Nephron progenitor cell (in vitro differentiated cells): ENCODE measurements around the gene CCDC85C.

Experiments used
- DNase-seq: peaks from one replicate; pipeline ENCODE4 v3.0.0; 2021
- H3K27ac Mint-ChIP-seq: 2 replicates; pipeline ENCODE4 v1.8.0; 2021; ENCODE audit warnings: mild to moderate bottlenecking, moderate library complexity, mixed read lengths
- H3K27me3 Mint-ChIP-seq: 2 replicates; pipeline ENCODE4 v1.8.0; 2021; ENCODE audit warnings: mild to moderate bottlenecking, low read depth, mixed read lengths; ENCODE audit not compliant: poor library complexity
- H3K36me3 Mint-ChIP-seq: 2 replicates; pipeline ENCODE4 v1.8.0; 2021; ENCODE audit warnings: low read depth, mixed read lengths
- H3K4me1 Mint-ChIP-seq: 2 replicates; pipeline ENCODE4 v1.8.0; 2021; ENCODE audit warnings: mixed read lengths
- H3K4me3 Mint-ChIP-seq: 2 replicates; pipeline ENCODE4 v1.8.0; 2021; ENCODE audit warnings: mild to moderate bottlenecking, moderate library complexity, mixed read lengths
- H3K9me3 Mint-ChIP-seq: 2 replicates; pipeline ENCODE4 v1.8.0; 2021; ENCODE audit warnings: mild to moderate bottlenecking, moderate library complexity, mixed read lengths
- CTCF ChIP-seq: fragments of 200-600 bp; sonication (generic); IDR thresholded peaks from 2 replicates; pipeline ENCODE4 v1.5.0; 2021; ENCODE audit warnings: antibody characterized with exemption

CCDC85C gene

GRCh38 chr14:99627100-99627499 is 23.1 kb upstream of the CCDC85C start:
- Mint-ChIP-seq H3K4me1 (peaks cover 27% of the 10 kb centered on the region), H3K27me3 (peaks cover 15% of the 10 kb centered on the region), H3K4me3 (no peak overlapping the region), H3K9me3 (no peaks in the 10 kb centered on the region), H3K36me3 (no peaks in the 10 kb centered on the region), H3K27ac (no peak overlapping the region)
- no peak for DNase-seq
- no peak for TF ChIP-seq CTCF

GRCh38 chr14:99626041-99626648 is 22.1 kb upstream of the CCDC85C start:
- H3K27me3 Mint-ChIP-seq = peaks cover 15% of the 10 kb centered on the region
- no peaks in the 10 kb centered on the region for H3K36me3 Mint-ChIP-seq
- DNase-seq = no peak
- H3K27ac Mint-ChIP-seq = peak overlapping the region; percentile 36
- peaks cover 31% of the 10 kb centered on the region for H3K4me1 Mint-ChIP-seq
- TF ChIP-seq CTCF = no peak
- H3K9me3 Mint-ChIP-seq = no peaks in the 10 kb centered on the region
- H3K4me3 Mint-ChIP-seq = no peak overlapping the region

GRCh38 chr14:99625476-99625875 is 21.5 kb upstream of the CCDC85C start:
- Mint-ChIP-seq H3K36me3 (no peaks in the 10 kb centered on the region), H3K4me3 (no peak overlapping the region), H3K27me3 (peaks cover 15% of the 10 kb centered on the region), H3K9me3 (no peaks in the 10 kb centered on the region), H3K4me1 (peaks cover 31% of the 10 kb centered on the region), H3K27ac (no peak overlapping the region)
- DNase-seq = no peak
- no peak for TF ChIP-seq CTCF

- Mint-ChIP-seq H3K27me3 (peaks cover 15% of the 10 kb centered on the region), H3K36me3 (no peaks in the 10 kb centered on the region), H3K4me1 (peaks cover 33% of the 10 kb centered on the region), H3K4me3 (no peak overlapping the region), H3K9me3 (no peaks in the 10 kb centered on the region), H3K27ac (no peak overlapping the region)
- DNase-seq = no peak
- TF ChIP-seq CTCF = no peak
Observed at GRCh38 chr14:99624971-99625370, 21.0 kb upstream of the CCDC85C start.

- H3K4me3 Mint-ChIP-seq = no peak overlapping the region
- H3K27ac Mint-ChIP-seq = no peak overlapping the region
- peaks cover 40% of the 10 kb centered on the region for H3K4me1 Mint-ChIP-seq
- no peak for TF ChIP-seq CTCF
- no peaks in the 10 kb centered on the region for H3K36me3 Mint-ChIP-seq
- H3K9me3 Mint-ChIP-seq = no peaks in the 10 kb centered on the region
- DNase-seq = no peak
- H3K27me3 Mint-ChIP-seq = peaks cover 14% of the 10 kb centered on the region
Observed at GRCh38 chr14:99624024-99624423, 20.0 kb upstream of the CCDC85C start.

- Mint-ChIP-seq H3K27ac (no peak overlapping the region), H3K4me1 (peaks cover 33% of the 10 kb centered on the region), H3K27me3 (peaks cover 7% of the 10 kb centered on the region), H3K36me3 (no peaks in the 10 kb centered on the region), H3K9me3 (no peaks in the 10 kb centered on the region), H3K4me3 (no peak overlapping the region)
- DNase-seq = no peak
- TF ChIP-seq CTCF = no peak
Observed at GRCh38 chr14:99621948-99622347, 17.9 kb upstream of the CCDC85C start.
